Esophagus muscularis mucosa (tissue), 3 donors: Measurements from ENCODE around the gene PLXNB1.

Experiments used
- CTCF ChIP-seq, 3 experiments: fragments of 200-600 bp in 2 of 3; fragments of 450-650 bp in 1 of 3; sonication (generic) in 2 of 3; IDR thresholded peaks; one replicate each; pipeline ENCODE4 v1.5.1; 2017 to 2019; ENCODE audit warnings: antibody characterized with exemption in 3 of 3, mild to moderate bottlenecking in 2 of 3, moderate library complexity in 1 of 3
- POLR2A ChIP-seq: fragments of 450-650 bp; IDR thresholded peaks from one replicate; pipeline ENCODE4 v1.6.1; 2017; ENCODE audit warnings: antibody characterized with exemption, moderate library complexity, mild to moderate bottlenecking, low read depth
- POLR2AphosphoS5 ChIP-seq, 2 donors: sonication (generic); formaldehyde crosslinking; IDR thresholded peaks; one replicate each; pipeline ENCODE4 v1.6.1; 2017; ENCODE audit warnings: antibody characterized with exemption in 2 of 2

- TF ChIP-seq CTCF (IDR thresholded peaks at IDR 0.05) = no peak
- no peak for TF ChIP-seq POLR2A
- TF ChIP-seq POLR2AphosphoS5 (IDR thresholded peaks at IDR 0.05) = no peak
Measured at GRCh38 chr3:48419149-48419548, 10.7 kb downstream of the PLXNB1 start.
